GM13976 (cell line): Measurements from ENCODE around the gene CNTNAP5.

ENCODE experiments used
- DNase-seq: peaks from one replicate; pipeline ENCODE4 v3.0.0; 2012; ENCODE audit warnings: low spot score
- in situ Hi-C: fragments of 300-500 bp; cut with MboI; formaldehyde crosslinking; loops from one replicate; pipeline ENCODE4 v1.12.0; 2022; ENCODE audit warnings: low sequenced_read_pairs, mixed read lengths, inconsistent platforms; ENCODE audit not compliant: unreplicated experiment
- TF ChIP-seq, protein P1 (sequence below): IDR thresholded peaks from 2 replicates; pipeline ENCODE4 v1.5.1; 2012; ENCODE audit warnings: borderline replicate concordance, mild to moderate bottlenecking; ENCODE audit not compliant: insufficient read depth; ENCODE audit errors: extremely low read depth, missing control alignments, control extremely low read depth

The CNTNAP5 gene

DNA sequence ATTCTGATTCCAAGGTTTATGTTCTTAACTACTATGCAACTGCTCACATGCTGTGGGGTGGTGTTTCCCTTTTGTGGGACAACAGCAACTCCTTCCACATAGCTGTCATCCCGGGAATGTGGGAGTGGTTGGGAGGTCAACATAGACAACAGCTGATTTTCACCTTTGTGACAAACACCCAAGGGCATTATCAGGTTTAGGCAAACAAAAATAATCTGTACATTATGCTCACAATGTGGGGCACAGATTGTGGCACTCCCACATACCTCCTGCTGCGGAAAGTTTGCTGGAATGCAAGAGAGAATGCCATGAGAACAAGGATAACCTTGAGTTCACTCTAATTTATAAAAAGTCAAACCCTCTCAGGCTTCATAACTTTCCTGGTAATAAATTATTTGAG lies 582.6 kb downstream of the CNTNAP5 start:
- TF ChIP-seq, protein P1, sequence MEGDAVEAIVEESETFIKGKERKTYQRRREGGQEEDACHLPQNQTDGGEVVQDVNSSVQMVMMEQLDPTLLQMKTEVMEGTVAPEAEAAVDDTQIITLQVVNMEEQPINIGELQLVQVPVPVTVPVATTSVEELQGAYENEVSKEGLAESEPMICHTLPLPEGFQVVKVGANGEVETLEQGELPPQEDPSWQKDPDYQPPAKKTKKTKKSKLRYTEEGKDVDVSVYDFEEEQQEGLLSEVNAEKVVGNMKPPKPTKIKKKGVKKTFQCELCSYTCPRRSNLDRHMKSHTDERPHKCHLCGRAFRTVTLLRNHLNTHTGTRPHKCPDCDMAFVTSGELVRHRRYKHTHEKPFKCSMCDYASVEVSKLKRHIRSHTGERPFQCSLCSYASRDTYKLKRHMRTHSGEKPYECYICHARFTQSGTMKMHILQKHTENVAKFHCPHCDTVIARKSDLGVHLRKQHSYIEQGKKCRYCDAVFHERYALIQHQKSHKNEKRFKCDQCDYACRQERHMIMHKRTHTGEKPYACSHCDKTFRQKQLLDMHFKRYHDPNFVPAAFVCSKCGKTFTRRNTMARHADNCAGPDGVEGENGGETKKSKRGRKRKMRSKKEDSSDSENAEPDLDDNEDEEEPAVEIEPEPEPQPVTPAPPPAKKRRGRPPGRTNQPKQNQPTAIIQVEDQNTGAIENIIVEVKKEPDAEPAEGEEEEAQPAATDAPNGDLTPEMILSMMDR = no peak
- DNase-seq = no peak
- in situ Hi-C loops = no loop called here

DNA sequence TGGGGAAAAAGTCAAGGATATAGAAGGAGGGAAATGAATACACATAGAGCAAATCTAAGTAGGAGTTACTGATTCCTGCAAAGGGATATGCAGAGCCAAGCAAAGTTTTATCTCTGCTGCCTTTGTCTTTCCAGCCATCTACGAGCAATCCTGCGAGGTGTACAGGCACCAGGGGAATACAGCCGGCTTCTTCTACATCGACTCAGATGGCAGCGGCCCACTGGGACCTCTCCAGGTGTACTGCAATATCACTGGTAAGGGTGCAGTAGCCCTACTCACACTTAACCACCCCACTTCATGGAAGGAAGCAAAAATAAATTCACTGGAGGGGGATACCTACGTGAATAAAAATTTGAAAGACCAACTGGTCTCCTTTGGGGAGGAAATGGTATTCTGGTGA lies 584.6 kb downstream of the CNTNAP5 start:
- TF ChIP-seq, protein P1 = no peak
- DNase-seq = no peak
- in situ Hi-C loops = no loop called here

DNA sequence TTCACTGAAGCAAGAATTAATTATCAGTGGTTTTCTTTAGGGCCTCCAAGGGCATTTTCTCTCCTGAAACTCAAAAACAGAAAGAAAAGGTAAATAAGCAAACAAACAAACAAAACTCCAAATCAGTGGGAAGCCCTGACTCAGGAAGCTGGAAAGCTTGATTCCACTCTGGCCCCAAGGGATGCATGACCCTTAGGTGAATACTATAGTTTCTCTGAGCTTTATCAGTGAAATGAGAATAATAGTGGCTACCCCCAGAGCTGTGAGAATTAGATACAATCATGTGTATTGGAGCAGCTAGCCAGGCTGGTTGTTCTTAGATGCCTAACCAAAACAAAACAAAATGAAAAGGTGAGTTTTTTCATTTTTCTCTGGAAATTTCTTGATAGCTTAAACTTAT lies 585.1 kb downstream of the CNTNAP5 start:
- in situ Hi-C loops = no loop called here
- DNase-seq = no peak
- TF ChIP-seq, protein P1 = no peak

DNA sequence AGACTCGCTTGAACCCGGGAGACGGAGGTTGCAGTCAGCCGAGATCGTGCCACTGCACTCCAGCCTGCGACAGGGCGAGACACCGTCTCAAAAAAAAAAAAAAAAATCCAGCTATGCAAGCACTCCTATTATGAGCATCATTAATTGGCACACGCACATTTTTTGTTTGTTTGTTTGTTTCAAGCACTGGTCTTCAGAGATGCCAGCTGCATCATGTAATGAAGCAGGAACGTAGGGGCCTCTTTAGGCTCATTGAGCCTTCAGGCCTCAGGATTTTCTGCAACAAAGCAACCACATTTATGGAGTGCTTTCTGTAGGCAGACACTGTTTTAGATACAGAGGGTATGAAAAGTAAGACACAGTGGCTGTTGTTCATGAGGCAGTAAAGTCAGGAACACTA lies 585.8 kb downstream of the CNTNAP5 start:
- in situ Hi-C loops = no loop called here
- no peak for DNase-seq
- TF ChIP-seq, protein P1 = no peak

DNA sequence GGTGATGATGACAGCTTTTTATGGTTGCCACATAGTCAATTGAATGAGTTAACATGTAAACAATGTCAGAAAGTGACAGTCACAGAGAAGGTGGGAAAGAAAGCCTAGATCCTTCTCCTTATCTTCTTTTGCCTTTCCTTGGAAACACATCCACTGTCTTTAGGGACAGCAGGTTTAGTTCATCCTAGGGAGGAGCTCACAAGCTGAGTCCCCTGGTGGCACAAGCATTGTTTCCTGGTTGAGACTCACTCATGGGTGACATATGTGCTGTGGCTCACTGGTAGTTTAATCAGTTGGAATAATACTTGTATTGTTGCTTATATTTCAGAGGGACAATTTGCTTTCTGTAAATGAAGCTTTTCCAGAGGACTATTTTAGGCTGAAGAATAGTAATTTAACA lies 598.5 kb downstream of the CNTNAP5 start:
- TF ChIP-seq, protein P1 = no peak
- in situ Hi-C loops = no loop called here
- DNase-seq = no peak

DNA sequence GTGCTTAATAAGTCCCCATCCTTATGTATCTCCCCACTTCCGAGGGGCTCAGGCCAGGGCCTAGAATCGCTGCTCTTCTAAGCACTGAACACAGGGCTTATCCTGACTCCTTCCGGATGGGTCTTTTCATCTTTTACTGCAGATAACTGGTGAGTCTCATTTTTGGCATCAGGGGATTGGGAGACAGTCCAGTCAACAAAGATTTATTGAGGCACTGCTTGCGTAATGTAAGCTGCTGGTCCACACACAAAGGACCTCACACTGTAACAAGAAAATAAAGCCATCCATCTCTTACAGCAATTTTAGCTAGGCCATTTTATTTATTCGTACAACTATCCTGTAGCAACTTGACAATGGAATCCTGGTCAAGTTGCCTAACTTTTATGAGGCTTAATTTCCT lies 600.5 kb downstream of the CNTNAP5 start:
- TF ChIP-seq, protein P1 = no peak
- in situ Hi-C loops = no loop called here
- DNase-seq = no peak

DNA sequence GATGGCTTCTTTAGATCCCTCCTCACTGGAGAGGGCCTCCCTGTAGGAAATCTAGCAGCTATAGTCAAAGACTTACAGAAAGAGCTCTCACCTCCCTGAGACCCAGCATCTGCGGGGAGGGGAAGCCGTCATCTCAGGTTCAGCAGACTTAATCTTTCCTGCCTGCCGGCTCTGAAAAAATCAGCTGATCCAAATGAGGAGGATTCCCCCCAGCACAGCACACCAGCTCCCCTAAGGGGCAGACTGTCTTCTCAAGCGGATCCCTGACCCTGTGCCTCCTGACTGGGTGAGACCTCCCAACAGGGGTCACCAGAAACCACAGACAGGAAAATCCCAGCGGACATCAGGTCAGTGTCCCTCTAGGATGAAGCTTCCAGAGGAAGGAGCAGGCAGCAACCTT lies 601.9 kb downstream of the CNTNAP5 start:
- in situ Hi-C loops = no loop called here
- DNase-seq = no peak
- TF ChIP-seq, protein P1 = no peak
